BJ (cell line): ENCODE measurements around the gene PHLDA3. TPM values are rescaled to one million over a fixed set of nuclear protein-coding genes. Genes with fewer than 3 reads are reported as not detected.

ENCODE experiments used
- CTCF ChIA-PET: fragments of 350-600 bp; formaldehyde crosslinking; extraction: SDS; loops from one replicate; lab custom pipeline; 2021; ENCODE audit warnings: antibody characterized with exemption, inconsistent platforms; lab: Yijun Ruan, JAX
- POLR2A ChIA-PET: fragments of 300-600 bp; sonication (Branson Sonifier 250); formaldehyde crosslinking; extraction: SDS; loops from one replicate; lab custom pipeline; 2021; ENCODE audit warnings: antibody characterized with exemption; lab: Charles Lee
- DNase-seq: peaks from one replicate; pipeline ENCODE4 v3.0.0-alpha.2; 2011; ENCODE audit warnings: low read depth
- H3K27me3 ChIP-seq: 2 replicates; pipeline ENCODE4 v1.6.0; 2011; ENCODE audit warnings: low read length; ENCODE audit not compliant: control insufficient read depth, insufficient read depth
- H3K36me3 ChIP-seq: 2 replicates; pipeline ENCODE4 v1.5.1; 2011; ENCODE audit warnings: low read length; ENCODE audit not compliant: control insufficient read depth, insufficient read depth
- H3K4me3 ChIP-seq: 2 replicates; pipeline ENCODE4 v1.5.1; 2011; ENCODE audit warnings: low read depth, mild to moderate bottlenecking, control low read depth, low read length
- polyA plus RNA-seq: library from polyadenylated mRNA; depleted of rRNA; stranded (reverse); fragments of >200 nt; gene quantifications from 2 replicates; pipeline ENCODE4 v1.2.3, GENCODE V29; 2011
- TF ChIP-seq, protein P1 (sequence below): IDR thresholded peaks from 2 replicates; pipeline ENCODE4 v1.5.1; 2011; ENCODE audit warnings: low read depth, mild to moderate bottlenecking, control low read depth, inconsistent platforms, low read length, moderate library complexity; ENCODE audit not compliant: insufficient read depth

The PHLDA3 gene
- polyA plus RNA-seq, 1 experiment: 130 TPM

DNA sequence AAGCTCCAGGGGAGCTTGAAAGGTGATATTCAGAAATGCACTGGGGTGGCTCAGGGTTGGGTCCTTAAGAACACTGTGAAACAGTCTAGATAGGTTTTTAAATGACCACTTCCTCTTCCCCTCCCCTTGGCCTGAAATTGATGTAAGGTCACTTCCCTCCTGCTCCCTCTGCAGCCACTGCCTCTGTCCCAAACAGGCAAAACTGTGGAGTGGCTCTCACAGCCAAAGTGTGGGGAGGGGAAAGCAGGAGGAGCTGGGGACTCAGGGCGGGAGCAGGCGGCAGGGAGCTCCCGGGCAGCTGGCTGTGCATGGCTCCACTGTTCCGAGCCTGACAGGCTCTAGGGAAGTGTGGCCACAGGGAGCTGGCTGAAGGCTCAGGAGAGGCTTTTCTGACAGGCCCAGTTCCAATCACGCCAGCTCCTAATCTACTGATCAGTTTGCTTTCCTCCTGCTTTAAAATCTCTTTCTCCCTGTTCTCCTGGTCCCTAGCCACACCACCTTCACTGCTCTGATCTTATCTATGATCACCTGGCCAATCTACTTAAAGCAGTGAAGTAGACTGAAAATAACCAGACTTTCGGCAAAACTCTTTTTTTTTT is 43.1 kb upstream of the PHLDA3 start:
- Histone ChIP-seq H3K36me3 (no peaks in the 10 kb centered on the region), H3K27me3 (no peaks in the 10 kb centered on the region), H3K4me3 (no peak overlapping the region)
- TF ChIP-seq, protein P1, sequence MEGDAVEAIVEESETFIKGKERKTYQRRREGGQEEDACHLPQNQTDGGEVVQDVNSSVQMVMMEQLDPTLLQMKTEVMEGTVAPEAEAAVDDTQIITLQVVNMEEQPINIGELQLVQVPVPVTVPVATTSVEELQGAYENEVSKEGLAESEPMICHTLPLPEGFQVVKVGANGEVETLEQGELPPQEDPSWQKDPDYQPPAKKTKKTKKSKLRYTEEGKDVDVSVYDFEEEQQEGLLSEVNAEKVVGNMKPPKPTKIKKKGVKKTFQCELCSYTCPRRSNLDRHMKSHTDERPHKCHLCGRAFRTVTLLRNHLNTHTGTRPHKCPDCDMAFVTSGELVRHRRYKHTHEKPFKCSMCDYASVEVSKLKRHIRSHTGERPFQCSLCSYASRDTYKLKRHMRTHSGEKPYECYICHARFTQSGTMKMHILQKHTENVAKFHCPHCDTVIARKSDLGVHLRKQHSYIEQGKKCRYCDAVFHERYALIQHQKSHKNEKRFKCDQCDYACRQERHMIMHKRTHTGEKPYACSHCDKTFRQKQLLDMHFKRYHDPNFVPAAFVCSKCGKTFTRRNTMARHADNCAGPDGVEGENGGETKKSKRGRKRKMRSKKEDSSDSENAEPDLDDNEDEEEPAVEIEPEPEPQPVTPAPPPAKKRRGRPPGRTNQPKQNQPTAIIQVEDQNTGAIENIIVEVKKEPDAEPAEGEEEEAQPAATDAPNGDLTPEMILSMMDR: no peak
- POLR2A ChIA-PET: interaction anchor here (0.7 to 1.0 kb wide), 2 partner anchors 43 to 59 kb away, joined by 5 to 8 read pairs; partner anchors contain the start of gene PHLDA3
- DNase-seq: no peak
- CTCF ChIA-PET: interaction anchor here (0.8 to 27.3 kb wide), 26 partner anchors 10 to 264 kb away, joined by 3 to 650 read pairs (median 8); partner anchors contain the start of gene PHLDA3

DNA sequence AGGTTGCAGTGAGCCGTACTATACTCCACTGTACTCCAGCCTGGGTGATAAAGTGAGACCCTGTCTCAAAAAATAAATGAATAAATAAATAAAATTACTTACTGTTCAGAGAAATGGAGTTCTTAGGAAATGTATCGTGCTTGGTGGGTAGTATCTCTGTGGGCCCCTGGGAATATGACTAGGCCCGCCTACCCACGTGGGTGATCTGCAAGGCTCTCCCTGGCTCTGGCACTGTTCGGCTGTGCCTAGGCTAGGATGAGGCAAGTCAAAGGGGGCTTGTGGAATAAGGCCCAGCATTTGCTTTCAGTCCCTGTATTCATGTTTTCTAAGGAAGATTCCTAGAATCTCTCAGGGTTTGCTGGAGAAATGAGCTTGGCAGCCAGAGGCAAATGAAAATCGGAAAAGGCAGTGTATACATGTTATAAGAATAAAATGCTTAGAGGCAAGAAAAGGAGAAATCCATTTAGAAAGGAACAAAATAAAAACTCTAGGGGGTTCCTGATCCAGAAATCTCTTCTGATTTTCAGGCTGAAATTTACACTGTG is 42.5 kb upstream of the PHLDA3 start:
- Histone ChIP-seq H3K27me3 (no peaks in the 10 kb centered on the region), H3K36me3 (no peaks in the 10 kb centered on the region), H3K4me3 (no peak overlapping the region)
- ChIA-PET POLR2A (interaction anchor here (1.0 kb wide), 1 partner anchor 43 kb away, joined by 5 read pairs; the partner anchor contains the start of gene PHLDA3), CTCF (interaction anchor here (0.8 to 27.3 kb wide), 12 partner anchors 9 to 78 kb away, joined by 3 to 650 read pairs (median 41); partner anchors contain the start of gene PHLDA3)
- no peak for DNase-seq
- TF ChIP-seq, protein P1: no peak

DNA sequence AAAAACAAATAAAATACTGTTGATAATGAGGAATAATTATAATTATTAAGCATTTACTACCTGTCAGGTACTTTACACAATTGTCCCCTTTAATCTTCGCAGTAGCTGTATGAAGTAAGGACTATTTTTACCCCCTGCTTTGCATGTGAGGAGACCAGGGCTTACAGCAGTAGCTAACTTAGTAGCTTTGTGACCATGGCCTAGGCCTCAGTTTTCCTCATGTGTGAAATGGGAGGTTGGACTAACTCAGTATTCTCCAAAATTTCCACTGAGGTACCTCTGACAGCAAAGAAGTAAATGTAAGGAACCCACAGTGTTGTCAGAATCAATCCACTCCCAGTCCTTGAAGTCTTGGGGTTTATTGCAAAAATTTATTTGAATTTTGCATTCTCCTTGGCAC is 41.7 kb upstream of the PHLDA3 start:
- H3K36me3 ChIP-seq: no peaks in the 10 kb centered on the region
- no peak for DNase-seq
- CTCF ChIA-PET: interaction anchor here (1.6 to 27.3 kb wide), 9 partner anchors 8 to 77 kb away, joined by 4 to 650 read pairs (median 49); no protein-coding TSS in a partner anchor
- H3K4me3 ChIP-seq: no peak overlapping the region
- no peaks in the 10 kb centered on the region for H3K27me3 ChIP-seq
- TF ChIP-seq, protein P1: no peak
- POLR2A ChIA-PET: no interaction called here

- ChIA-PET POLR2A (no interaction called here), CTCF (interaction anchor here (0.8 to 27.3 kb wide), 8 partner anchors 7 to 428 kb away, joined by 3 to 650 read pairs (median 50); partner anchors contain the start of gene PHLDA3)
- no peak for DNase-seq
- no peaks in the 10 kb centered on the region for H3K36me3 ChIP-seq
- TF ChIP-seq, protein P1: no peak
- no peaks in the 10 kb centered on the region for H3K27me3 ChIP-seq
- no peak overlapping the region for H3K4me3 ChIP-seq
These were observed 40.8 kb upstream of the PHLDA3 start for GRCh38 chr1:201509601-201510374.
